ENCODE results near the gene TTC22.
A peak's percentile ranks its signal among the peaks of the same experiment; 100 is the strongest.

Gene TTC22

GRCh38 chr1:54800899-54801759 lies at the start of gene TTC22:
Gene TTC22, minus strand, starts transcription at chr1:54801323. Its CDS starts 160 bp downstream, at chr1:54801163.
- in situ Hi-C loops (cut with MboI; ENCODE audit: low sequenced_read_pairs, unreplicated experiment): no loop called here
- peak; percentile 83 for DNase-seq (ENCODE audit: low spot score)
- peak; percentile 61 for TF ChIP-seq CTCF (IDR thresholded peaks at IDR 0.05; ENCODE audit: borderline replicate concordance, control extremely low read depth, extremely low read depth, insufficient read depth, missing control alignments)

- in situ Hi-C loops (cut with MboI; ENCODE audit: low sequenced_read_pairs, unreplicated experiment): no loop called here
- DNase-seq (ENCODE audit: low spot score): no peak
- TF ChIP-seq CTCF (IDR thresholded peaks at IDR 0.05; ENCODE audit: borderline replicate concordance, control extremely low read depth, extremely low read depth, insufficient read depth, missing control alignments): no peak
These were observed 49.6 kb upstream of the TTC22 start for GRCh38 chr1:54850737-54851136.

- no peak for DNase-seq (ENCODE audit: low spot score)
- in situ Hi-C loops (cut with MboI; ENCODE audit: low sequenced_read_pairs, unreplicated experiment): no loop called here
- no peak for TF ChIP-seq CTCF (IDR thresholded peaks at IDR 0.05; ENCODE audit: borderline replicate concordance, control extremely low read depth, extremely low read depth, insufficient read depth, missing control alignments)
These were observed 49.1 kb upstream of the TTC22 start for GRCh38 chr1:54850069-54850730.

GRCh38 chr1:54849219-54850068 lies 48.3 kb upstream of the TTC22 start:
- DNase-seq (ENCODE audit: low spot score): no peak
- in situ Hi-C loops (cut with MboI; ENCODE audit: low sequenced_read_pairs, unreplicated experiment): no loop called here
- TF ChIP-seq CTCF (IDR thresholded peaks at IDR 0.05; ENCODE audit: borderline replicate concordance, control extremely low read depth, extremely low read depth, insufficient read depth, missing control alignments): no peak

GRCh38 chr1:54848134-54848948 lies 47.2 kb upstream of the TTC22 start:
- DNase-seq (ENCODE audit: low spot score): no peak
- TF ChIP-seq CTCF (IDR thresholded peaks at IDR 0.05; ENCODE audit: borderline replicate concordance, control extremely low read depth, extremely low read depth, insufficient read depth, missing control alignments): no peak
- in situ Hi-C loops (cut with MboI; ENCODE audit: low sequenced_read_pairs, unreplicated experiment): no loop called here
